Posterior cingulate gyrus (tissue), 11 donors: Measurements from ENCODE around the gene RALA.
"Not testable (repeated sequence)": the region's sequence is repeated elsewhere in the genome, so short reads cannot be mapped to it uniquely, and the experiment has no call there.

ENCODE experiments used
- DNase-seq, 10 donors: peaks; one replicate each; pipeline versions ENCODE4 v3.0.0 to v3.0.0-alpha.2; 2020 to 2021; ENCODE audit warnings: mixed read lengths in 3 of 10
- intact Hi-C: fragments of 100-400 bp; cut with DNase I; formaldehyde crosslinking; loops from one replicate; pipeline ENCODE4 v1.15.1; 2023

RALA gene

DNA sequence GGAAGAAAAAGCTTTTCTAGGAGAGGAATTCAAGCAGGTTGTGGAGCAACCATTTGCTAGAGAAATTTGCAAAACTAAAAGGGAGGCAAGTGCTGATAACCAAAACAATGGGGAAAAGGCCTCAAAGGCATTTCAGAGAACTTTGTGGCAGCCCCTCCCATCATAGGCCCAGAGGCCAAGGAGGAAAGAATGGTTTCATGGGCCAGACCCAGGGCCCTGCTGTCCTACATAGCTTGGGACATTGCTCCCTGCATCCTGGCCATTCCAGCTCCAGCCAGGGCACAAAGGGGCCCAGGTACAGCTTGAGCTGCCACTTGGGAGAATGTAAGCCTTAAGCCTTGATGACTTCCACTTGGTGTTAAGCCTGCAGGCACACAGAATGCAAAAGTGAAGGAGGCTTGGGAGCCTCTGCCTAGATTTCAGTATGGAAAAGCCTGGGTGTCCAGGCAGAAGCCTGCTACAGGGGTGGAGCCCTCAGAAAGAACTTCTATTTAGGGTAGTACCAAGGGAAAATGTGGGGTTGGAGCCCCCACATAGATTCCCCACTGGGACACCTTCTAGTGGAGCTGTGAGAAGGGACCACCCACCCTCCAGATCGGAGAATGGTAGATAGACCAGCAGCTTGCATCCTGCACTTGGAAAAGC is 91.2 kb downstream of the RALA start:
- DNase-seq = no peak
- intact Hi-C loops = no loop called here

DNA sequence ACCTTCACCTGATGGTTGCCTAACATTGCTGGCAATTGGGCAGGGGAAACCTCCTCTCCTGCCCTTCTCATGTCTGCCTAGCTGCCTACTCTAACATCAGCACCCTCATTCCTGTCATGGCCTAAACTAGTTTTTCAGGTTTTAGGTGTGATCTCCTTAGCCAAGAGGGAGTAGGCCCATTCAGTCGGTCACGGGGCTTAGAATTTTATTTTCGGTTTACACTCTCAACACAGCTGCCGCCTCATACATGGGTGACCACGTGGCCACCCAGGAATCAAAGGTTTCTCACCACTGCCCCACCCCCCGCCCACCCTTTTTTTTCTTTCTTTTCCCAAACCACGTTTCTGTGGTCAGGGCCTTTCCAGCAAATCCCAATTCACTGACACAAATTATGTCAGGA is 97.2 kb downstream of the RALA start:
- intact Hi-C loops = no loop called here

DNA sequence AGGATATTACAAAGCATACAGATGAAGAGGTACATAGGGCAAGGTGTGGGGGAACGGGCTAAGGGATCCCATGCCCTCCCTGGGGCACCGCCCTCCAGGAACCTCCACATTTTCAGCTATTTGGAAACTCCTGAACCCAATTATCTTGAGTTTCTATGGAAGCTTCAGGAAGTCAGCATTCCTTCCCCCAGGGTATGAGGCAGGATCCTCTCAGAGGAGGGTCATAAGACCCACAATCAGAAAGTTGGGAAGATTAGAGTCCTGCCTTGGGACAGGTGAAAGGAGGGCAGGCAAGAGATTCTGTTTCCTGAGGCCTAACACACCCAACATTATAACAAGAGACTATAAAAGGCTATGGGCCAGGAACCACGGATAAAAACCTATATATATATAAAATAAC is 98.0 kb downstream of the RALA start:
- DNase-seq = no peak
- intact Hi-C loops = no loop called here

More for the DNA sequence above, 97.2 kb downstream of the RALA start:
- DNase-seq = no peak

DNA sequence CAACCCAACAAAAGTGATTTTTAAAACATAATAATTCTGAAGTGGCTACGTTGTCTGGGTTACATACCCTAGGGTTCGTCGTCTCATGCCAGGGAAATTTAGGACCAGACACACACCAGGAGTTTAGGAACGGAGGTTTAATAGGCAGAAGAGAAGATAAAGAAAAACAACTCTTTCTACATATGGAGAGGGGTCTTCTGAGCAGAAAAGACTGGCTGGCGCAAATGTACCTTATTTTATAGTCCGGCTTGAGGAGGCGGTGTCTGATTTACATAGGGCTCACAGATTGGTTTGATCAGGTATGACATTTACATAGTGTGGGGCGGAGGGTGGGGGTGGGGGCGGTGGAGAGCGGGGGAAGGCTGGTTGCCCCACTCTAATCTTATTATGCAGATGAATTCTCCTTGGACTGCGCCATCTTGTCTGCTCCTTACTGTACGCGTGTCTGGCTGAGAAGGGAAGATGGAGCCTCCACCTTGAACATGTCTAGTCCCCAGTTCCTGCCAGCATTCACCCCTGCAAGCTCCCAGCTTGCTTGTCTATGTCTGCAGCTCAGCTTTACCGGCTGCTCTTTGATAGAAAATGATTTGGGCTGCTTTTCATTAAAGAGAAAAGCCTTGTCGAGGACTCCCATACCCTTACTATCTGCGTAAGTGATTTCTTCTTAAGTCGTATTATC is 98.7 kb downstream of the RALA start:
- no peak for DNase-seq
- intact Hi-C loops = no loop called here

- DNase-seq = no peak
- intact Hi-C loops = no loop called here
Observed at GRCh38 chr7:39727231-39728012, 104.0 kb downstream of the RALA start.

- peak; percentile 90 to 99 (median 97) for DNase-seq
- intact Hi-C loops = loop anchor here (5.0 kb wide), 1 partner anchor 106 kb away; no protein-coding TSS in a partner anchor
Observed at GRCh38 chr7:39732837-39733804, 109.7 kb downstream of the RALA start.

GRCh38 chr7:39733881-39734632 is 110.7 kb downstream of the RALA start:
- DNase-seq = no peak
- intact Hi-C loops = loop anchor here (5.0 kb wide), 1 partner anchor 107 kb away; no protein-coding TSS in a partner anchor

- intact Hi-C loops = loop anchor here (5.0 kb wide), 1 partner anchor 107 kb away; no protein-coding TSS in a partner anchor
- no peak for DNase-seq
Observed at GRCh38 chr7:39734633-39735004, 111.2 kb downstream of the RALA start.

- DNase-seq = no peak
- intact Hi-C loops = no loop called here
Observed at GRCh38 chr7:39735903-39736302, 112.5 kb downstream of the RALA start.

DNA sequence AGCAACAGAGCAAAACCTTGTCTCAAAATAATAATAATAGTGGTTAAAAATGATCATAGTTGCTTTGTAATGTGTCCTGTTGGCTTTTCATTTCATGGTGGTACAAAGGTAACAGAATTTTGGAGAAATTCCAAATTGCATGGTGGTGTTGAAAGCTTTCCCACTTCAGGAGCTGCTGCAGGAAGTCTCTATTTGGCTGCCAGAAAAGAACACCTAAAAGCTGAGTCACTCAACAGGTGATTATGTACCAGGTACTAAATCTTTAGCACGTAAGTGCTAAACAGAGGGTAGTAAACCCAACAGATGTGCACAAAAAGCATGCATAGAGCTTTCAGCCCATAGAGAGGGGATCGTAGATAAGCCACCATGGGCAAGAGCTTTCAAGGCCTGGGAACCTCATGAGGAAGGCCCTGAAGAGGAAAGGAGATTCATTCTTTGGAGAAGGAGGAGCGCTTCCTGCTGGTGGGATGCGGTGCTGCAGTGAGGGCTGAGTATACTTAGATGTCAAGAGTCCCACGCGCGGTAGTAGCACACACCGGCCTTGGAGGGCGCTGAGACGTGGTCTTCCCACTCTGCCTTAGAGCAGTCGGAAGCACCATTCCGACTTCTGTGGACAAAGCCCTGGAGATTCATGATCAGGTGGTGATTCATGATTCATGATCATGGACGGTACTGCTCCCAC is 118.7 kb downstream of the RALA start:
- intact Hi-C loops = no loop called here
- DNase-seq = no peak

- no peak for DNase-seq
- intact Hi-C loops = no loop called here
Observed at GRCh38 chr7:39744620-39745019, 121.2 kb downstream of the RALA start.

DNA sequence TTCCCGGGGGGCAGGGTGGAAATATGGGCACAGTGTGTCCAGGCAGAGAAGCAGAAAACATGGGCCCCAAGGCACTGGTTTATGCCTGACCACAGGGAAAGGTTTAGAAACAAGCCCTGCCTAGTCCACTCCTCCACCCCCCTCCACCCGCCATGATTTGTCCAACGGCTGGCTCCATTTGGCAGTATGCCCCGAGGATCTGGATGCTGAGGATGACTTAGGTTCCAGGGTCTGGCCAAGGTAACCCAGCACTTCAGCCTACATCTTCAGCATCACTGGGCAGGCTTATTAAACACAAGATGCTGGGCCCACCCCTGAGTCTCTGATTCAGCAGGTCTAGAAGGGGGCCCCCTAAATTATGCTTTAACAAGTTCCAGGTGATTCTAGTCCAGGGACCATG is 121.9 kb downstream of the RALA start:
- DNase-seq = no peak
- intact Hi-C loops = no loop called here

DNA sequence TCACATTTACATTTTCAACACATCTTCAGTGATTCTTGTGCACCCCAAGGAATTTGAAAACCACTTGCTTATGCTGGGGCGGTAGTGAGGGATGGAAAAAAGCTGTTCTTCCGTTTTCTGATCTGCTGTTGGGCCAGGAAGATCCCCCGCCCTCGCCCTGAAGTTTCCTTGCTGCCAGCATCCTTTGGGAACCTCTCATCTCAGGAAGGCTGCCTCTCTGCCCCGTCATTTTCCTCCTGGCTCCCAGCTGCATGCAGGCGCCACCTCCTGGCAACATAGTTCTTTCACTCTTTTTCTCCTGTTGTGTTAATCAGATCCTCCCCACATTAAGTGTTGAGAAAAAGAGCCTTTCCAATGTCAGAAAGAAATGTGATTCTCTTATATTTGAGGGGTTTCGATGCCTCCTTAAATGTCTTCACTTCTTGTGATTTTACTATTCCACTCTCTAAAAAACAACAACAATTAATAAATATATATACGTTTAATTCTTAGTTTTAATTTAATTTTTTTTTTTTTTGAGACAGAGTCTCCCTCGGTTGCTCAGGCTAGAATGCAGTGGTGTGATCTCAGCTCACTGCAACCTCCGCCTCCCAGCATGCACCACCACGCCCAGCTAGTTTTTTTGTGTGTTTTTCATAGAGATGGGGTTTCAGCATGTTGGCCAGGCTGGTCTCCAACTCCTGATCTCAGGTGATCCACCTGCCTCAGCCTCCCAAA is 122.9 kb downstream of the RALA start:
- intact Hi-C loops = loop anchor here (1.0 kb wide), 1 partner anchor 166 kb away; no protein-coding TSS in a partner anchor
- peak; percentile 47 to 96 (median 78) for DNase-seq

DNA sequence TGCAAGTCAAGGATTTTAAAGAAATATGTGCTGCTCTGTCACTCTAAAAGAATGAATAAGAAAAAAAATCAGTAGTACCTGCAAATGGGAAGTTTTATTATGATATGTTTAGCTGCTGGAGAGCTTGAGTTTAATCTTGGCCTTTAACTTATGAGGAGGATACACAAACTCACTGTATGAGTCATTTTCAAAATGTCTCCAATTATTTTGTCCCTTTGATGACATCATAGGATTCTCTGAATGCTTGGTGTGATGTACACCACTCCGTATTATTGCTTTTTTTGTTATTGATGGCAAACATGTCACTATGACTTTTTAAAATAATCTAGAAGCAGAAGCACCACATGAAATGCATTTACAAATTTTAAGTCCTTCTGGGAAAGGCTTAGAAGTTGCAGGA is 125.8 kb downstream of the RALA start:
- no peak for DNase-seq
- intact Hi-C loops = no loop called here

DNA sequence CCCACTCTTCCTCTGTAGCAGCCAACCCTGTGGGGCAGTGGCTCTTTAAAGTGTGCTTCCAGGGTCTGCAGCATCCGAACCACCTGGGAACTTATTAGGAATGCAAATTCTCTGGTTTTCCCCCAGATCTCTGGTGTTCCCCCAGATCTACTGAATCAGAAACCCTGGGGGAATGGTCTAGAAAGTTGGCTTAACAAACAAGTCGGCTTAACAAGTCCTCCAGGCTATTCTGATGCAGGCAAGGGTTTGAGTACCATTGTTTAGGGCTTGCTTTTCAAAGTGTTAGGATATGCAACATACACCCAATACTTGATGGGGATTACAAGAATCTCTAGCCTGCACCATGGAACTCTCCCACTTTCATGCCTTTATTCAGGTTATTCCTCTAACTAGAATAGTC is 126.3 kb downstream of the RALA start:
- intact Hi-C loops = no loop called here

GRCh38 chr7:39750253-39751077 is 127.1 kb downstream of the RALA start:
- intact Hi-C loops = no loop called here
- no peak for DNase-seq

More for the DNA sequence above, 126.3 kb downstream of the RALA start:
- no peak for DNase-seq

- intact Hi-C loops, DNase-seq: not testable (repeated sequence)
Observed at GRCh38 chr7:39753237-39753636, 129.9 kb downstream of the RALA start.
